GM21529 (cell line): ENCODE data around the gene TTC34.

Source experiments
- ATAC-seq: cut with Tn5 transposase; IDR thresholded peaks from one replicate; pipeline ENCODE4 v1.9.1; 2021; ENCODE audit not compliant: unreplicated experiment

The TTC34 gene

DNA sequence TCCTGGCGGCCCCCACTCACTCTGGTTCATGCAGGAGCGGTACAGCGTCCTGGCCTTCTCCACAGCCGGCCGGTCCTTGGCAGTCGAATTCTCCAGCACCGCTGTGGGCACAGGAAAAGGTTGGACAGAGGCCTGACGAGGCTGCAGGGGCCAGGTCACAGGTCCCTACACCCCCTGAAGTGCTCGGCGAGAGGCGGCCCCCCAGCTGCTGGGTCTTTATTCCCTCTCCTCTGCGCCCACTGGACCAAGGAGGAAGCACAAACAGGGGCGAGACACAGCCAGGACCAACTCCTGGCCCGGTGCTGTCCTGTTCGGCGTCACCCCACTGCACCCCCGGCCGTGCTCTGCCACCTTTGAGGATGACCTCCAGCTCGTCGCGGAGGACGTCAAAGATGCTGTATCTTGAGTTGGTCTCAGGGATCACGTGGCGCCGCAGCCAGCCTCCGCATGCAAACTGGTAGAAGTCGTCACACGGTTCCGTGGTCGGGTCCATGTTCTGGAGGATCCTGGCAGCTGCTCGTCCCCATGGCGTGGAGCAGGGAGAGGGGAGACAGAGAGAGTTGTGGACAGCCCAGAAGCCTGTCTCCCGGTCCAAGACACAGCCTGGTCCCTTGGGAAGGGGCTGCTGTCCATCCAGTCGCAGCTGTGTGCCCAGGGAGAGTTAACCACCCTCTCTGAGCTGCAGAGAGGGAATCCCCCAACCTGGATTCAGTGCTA is 192.0 kb downstream of the TTC34 start:
- ATAC-seq: no peak

DNA sequence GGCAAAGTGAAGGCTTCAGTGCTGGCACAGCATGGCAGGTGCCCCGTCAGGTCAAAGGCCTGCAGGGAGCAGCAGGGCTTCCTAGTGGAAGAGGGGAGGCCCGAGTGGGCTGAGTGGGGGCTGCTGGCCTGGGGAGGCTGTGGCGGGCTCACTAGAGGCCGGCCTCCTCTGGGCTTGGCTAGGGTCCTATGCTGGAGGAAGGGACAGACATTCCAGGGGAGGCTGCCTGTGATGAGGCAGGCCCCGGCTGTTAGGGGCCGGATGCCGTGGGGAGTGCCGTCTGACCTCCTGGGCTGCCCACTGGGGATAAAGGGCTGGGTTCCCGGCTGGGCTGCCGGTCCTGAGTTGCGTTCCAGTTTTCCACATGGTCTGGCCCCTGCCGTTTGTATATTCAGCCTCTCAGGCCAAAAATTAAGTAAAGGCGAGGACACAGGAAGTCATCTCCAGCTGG is 193.8 kb downstream of the TTC34 start:
- ATAC-seq: no peak

DNA sequence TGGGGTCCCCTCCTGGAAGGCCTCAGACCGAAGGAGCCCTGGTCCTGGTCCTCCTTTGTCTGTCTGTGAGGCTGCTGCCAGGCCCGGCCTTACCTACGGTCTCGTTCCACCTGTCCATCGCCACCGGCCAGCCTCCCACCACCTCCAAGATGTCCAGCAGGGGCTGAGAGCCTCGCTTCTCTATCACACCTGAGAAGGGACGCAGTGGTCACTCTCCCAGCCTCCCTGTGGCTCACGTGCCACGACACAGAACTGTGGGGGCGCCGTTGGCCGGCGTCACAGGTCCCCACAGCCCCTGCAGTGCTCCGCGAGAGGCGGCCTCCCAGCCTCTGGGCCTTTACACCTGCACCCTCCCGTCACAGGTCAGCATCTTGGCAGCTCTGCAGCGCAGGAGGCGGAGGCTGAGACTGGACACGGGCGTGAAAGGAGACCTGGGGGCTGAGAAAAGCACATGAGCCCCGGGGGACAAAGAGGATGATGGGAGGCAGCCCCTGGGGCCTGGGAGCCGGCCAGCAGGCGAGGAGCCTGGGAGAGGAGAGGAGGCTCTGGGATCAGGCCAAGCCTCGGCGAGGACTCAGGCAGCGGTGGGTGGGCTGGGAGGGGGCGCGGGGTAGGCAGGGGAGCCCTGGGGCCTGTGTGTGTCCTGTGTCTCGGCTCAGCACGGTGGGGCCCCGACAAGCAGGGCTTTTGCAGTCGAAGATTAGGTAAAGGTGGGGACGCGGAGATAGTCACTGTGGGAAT is 194.4 kb downstream of the TTC34 start:
- no peak for ATAC-seq

DNA sequence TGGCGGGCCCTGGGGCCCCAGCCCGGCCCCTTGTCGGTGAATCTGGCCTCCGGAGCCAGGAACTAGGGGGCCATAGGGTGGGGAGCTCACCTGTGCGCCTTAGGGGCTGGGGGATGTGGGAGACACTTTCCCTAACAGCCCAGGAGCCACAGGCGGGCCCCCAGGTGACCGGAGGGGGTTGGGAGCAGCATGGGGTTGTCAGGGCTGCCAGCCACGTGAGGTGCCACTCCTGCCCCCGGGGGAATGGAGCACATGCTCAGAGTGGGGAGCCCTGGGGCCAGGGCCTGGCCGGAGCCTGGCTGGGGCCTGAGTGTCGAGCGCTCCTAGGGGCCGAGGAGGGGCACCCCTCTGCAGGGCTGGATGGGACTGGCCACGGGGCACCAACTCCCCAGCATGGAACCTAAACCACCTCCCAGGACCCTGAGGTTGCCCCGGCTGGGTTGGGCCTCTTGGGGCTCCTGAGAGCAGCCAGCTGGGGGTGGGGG is 195.1 kb downstream of the TTC34 start:
- no peak for ATAC-seq

DNA sequence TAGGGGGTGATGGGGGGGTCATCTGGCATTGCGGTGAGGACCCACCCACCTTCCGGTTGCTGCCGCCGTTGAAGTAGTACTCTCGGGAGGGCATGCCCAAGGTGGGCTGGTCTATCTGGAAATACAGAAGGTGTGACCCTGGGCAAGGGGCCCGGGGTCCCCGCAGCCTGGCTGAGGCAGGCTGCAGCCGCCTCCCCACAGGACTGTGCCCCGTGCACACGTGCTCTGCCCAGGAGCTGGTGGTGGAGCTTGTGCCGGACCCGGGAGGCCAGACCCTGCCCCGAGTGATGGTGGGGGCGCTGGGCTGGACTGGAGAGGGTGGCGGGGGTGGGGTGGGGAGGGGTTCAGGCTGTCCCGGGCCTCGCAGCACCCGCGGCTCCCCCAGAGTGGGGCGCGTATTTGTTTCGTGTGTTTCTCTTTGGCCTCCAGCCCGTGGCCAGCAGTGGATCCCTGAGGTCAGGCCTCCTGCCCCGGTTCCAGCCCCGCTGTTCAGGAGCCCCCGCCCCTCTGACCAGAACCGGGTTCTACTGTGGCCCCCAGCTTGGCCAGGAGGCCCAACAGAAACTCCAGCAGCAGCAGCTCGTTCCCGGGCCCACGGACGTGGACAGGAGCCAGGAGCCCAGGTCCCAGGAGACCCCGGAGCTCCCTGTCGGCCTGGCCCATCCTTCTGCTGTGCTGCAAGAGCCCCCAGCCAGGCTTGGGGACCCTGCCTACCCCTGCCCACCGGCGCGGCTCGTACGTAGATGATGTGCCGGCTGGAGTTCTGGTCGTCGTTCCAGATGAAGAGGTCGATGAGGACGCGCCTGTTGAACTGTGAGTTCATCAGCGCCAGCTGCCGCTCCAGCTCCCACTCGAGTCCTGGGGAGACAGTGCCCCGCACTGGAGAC is 195.7 kb downstream of the TTC34 start:
- no peak for ATAC-seq

DNA sequence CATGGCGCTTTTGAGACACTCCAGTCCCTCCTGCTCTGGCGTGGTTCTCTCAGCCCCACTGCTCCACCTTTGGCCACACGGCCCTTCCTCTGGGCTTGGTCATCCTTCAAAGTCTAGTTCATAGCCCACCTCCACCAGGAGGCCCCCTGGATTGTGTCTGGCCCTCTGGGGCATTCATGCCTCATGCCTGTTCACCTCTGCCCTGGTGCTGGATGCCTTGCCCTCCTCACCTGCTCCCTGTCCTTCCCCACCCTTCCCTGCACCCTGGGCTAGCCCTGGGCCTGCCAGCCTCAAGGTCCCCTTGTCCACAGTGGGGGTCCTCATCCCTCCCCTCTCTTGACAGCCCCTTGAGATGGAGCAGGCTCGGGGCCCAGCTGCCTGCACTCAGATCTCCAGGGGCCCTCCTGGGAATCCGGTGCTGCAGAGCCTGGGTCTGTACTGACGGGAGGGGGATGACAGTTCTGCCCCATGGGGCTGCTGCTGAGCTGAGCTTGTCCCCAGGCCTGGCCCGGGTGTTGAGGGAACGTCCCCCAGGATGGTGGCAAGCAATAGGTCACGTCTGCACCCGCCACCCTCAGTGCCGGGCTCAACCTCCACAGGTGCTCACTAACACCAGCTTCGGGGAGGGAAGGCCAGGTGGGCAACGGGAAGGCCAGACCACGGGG is 196.5 kb downstream of the TTC34 start:
- ATAC-seq: no peak

DNA sequence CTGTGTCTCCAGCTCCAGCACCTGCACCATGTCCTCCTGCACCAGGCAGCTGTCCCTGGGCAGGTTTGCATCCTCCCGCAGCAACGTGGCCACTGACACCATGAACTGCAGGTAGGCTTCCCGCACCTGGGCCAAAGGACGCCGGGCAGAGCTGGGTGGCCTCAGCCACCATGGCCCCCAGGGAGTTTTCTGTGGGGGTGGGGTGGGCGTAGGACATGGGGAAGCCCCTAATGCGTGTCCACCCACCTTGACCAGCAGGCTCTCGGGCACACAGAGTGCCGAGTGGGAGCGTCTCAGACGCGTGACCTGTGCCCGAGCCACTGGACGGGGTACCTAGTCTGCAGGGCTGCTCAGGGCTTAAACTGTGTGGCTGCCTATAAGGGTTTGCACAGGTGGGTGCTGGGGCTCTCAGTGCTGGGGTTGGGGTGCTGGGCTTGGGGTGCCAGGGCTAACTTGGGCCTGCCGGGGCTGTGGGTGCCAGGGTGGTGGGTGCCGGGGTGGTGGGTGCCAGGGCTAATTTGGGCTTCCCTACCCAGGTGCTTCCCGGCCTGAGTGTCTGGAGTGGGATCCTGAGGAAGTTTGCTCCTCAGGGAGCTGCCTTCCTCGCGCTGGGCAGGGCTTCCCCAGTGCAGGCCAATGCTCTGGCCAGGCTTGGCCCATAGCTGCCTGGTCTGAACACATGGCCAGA is 197.2 kb downstream of the TTC34 start:
- no peak for ATAC-seq

DNA sequence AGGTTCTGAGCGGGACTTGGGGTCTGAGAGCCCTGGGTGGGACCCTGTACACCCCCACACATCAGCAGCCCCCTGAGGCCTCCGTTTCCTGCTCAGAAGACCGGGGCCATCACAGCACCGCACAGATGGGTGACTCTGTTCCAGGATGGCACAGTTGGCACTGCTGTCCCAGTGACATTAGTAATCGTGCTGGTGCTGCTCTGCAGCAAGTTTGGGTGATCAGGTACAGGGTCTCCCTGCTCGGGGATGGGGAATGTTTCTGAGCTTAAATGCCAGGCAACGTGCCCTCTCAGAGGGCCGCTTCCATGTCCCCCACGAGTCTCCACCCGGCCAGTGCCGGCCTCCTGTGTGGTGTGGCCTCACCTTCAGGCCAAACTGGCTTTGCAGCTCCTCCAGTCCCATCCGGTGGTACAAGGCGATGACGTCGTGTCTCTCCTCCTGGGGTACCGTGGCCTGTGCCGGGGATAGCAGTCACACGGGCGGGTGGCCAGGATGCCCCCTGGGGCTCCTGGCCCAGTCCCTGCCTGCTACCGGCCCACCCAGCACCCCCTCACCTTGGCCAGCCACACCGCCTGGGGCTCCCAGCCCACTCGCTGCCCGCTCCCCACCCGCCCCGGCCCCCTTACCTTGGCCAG is 197.9 kb downstream of the TTC34 start:
- ATAC-seq: no peak

DNA sequence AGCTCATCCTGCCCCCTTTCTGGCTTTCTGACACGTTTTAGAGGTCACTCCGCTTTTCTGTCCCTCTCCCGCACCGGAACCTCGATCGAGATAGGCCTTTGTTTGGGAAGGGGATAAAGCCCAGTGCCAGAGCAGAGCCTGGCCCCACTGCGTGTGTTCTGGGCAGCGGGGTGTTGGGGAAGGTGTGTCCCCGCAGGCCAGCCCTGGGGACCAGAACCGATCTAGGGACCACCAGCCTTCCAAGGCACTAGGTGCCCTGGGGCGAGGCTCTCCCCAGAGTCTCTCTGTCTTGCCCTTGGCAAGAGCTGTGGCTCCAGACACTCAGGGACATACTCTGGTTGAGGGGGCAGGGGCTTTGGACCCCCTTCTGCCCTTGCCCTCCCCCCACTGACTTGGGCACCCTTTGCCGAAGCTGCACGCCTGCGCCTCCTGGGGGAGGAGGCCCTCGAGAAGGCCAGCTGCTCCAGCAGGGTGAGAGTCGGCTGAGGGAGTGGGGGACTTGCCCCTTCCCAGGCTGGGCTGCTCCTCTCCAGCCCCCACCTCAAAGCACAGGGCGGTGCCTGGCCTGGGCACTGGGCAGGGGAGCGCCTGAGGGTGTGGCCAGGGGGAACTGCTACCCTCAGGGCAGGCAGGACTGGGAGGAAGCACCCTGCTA is 198.5 kb downstream of the TTC34 start:
- no peak for ATAC-seq

DNA sequence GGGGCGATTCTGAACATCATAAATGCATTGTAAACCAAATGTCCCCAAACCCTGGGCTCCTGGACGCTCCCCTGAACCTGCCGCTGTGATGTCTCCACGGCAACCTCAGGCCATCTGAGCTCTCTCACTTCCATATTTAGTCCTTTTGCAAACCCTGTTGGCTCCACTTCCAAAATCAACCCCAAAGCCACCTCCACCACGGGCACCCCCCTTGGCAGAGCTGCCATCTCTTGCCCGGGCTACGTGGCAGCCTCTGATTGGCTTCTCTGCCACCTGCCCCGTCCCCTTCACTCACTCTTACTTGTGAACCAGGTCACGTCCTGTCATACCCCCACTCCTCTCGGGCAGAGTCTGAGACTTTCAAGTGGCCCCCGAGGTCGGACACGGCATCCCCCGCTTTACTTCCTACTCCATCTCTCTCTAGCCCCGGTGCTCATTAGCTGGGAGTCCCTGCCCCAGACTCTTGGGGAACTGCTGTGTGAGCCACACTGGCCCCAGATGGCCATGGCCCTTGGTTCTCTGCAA is 199.1 kb downstream of the TTC34 start:
- ATAC-seq: no peak

DNA sequence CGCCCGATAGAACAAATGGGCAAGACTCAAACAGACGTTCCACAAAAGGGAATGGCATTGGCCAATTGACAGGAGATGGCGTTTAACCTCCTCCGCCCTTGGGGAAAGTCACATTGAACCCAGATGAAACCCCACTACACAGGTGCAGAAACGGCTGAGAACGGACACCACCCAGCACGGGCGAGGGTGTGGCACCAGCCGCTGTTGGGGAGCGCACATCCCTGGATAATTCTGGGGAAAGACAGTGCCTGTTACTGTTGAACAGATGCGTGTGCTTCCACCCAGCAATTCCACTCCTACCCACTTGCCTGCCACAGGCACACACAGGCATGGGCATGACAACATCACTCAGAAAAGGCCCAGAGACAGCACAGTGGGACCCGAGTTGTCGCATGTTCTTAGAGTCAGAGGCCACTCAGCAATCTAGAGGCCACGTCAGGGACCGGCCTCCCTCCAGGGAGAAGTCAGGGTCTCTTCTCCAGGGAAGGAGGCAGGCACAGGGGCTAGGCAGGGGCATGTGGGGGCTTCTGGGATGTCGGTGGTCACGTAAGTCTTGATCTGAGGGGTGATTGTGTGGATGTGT is 199.7 kb downstream of the TTC34 start:
- ATAC-seq: no peak

DNA sequence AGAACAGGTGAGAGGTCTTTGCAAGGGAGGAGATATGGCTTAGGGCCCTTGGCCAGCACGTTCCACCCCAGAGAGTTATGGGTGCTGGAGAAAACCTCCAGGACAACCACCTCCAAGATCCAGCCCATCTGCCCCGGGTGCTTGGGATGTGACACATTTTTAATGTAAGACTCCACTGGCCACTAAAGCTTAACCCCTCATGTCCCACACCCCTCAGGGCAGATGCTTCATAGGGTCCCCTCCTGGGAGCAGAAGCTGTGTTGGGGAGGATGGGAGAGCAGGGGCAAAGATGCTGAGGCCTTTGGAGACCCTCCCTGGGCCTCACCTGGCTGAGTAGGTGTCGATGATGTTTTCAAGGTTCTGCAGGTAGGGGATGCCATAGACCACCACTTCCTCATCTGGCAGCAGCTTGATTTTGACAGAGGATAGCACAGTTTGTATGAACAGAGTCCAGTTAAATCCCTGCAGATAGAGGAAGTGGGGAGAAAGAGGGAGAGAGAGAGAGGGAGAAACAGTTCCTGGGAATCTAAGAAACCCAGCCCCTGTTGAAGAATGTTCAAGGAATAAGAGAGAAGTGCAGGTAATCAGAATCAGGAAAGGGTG is 203.1 kb downstream of the TTC34 start:
- no peak for ATAC-seq

DNA sequence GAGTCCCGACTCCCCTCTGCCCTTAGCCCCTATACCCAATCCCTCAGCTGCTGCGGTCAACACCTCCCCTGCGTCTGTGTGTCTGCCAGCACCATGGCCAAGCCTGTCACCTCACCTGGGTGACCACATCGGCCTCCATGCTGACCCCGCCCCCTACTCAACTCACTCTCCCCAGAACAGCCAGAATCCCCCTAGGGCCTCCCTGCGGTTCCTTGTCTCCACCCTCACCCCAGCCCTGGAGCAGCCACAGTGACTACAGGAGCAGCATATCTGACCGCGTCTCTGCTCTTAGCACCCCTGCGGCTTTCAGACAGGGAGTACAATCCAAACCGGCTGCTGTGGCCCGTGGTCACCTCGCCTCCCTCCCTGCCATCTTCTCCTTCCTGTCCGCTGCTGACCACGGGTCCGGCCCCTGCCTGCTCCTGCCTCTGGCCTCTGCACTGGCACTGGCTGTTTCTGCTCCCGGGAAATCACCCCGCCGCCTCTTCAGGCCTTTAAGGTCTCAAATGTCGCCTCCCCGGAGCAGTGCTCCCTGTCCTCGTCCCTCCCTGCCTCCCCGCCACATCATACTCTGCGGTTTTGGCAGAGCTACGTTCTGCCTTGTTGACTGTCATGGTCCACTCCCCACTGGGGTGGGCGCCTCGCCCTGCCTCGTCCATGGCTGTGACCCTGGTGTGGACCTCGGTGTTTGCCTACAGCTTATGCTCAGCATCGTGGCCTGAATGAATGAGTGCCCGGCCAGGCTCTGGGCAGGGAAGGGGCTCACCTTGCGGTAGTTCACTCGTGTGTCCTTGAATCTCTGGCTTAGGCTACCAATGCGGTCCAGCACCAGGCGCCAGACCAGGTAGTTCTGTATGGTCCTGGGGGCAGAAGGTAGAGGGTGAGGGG is 203.8 kb downstream of the TTC34 start:
- no peak for ATAC-seq

DNA sequence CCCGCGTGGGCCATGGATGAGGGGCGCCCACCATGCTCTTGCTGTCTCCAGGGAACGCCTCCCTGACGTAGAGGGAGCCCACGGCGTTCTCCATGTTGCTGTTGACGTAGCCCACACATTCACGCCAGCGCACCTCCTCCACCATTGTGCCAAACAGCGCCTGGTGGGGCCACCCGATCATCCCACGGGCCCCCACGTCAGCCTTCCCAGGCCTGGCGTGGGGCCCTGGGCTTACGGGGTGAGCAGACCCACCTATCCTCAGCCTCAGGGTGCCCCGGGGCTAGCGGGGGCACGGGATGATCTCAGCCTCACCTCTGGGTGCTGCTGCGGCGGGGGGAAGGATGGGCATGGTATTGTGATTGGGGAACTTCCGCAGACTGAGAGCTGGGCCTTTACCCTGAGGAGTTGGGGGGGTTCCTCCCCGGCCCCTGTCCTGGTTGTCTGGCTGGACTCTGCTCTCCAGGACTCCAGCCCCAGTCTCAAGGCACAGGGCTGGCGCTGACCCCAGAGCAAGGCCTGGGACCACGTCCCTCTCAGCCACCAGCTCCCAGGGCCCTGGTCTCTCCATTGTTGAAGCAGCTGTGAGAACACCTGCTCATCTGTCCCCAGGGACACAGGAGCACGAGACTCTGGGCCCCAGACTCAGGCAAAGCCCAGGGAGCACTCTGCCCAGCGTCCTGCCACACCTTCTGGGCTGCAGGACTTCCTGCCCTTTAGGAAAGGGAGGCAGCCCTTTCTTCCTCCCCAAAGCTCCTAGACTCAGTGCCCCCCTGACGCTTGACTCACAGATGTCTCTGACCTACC is 204.8 kb downstream of the TTC34 start:
- ATAC-seq: no peak

DNA sequence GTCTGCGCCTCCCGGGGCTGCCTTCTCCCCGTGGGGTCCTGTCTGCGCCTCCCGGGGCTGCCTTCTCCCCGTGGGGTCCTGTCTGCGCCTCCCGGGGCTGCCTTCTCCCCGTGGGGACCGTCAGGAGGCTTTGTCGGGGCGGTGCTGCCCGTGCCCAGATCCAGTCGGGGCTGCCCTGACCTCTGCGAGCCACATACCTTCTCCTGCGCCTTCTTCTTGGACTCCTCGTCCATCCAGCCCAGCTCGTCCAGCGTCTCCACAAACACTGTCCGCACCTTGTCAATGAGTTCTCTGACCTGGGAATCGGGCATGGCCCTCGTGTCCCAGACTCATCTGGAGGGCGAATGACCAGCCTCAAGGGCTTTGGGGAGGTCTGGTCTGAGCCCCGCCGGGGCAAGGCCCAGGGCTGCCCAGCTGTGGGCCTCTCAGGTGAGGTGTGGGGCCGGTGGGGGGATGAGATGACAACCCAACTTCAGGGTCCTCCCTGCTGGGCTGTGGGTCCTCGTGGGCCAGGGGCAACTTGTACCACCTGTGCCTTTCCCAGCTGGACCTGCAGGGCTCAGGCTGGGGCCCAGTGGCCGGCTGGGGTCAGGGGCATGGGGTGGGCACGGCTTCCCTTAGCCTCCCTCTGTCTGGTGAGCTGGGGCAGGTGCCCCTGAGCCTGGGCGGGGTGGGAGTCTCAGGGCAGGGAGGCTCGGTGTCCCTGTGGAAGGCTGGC is 205.5 kb downstream of the TTC34 start:
- no peak for ATAC-seq

DNA sequence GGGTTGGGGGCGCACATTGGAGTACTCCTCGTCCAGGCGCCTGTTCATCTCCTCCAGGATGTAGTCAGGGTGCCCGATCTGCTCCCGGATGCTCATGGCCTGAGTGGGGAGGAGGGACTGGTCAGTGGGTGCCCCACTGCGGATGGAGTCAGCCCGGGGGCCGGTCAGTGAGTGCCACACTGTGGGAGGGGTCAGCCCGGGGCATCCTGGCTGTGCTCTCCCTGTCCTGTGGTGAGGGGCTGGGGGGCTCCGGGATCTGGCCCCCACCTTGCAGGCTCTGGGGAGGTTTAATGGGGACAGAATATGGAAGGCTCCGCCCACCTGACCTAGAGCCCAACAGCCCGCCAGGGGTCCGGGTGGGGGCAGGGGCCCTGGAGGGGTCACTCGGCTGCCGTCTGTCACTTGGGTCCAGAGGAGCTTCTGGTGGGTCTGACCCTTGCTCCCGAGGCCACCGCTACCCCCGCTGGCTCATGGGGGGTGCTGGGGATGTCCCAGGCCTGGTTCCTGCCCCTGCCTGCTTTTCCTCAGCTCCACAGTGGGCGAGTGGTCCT is 206.2 kb downstream of the TTC34 start:
- ATAC-seq: no peak
